ENCODE data around the gene PRR7.
"Not testable (repeated sequence)": the region's sequence is repeated elsewhere in the genome, so short reads cannot be mapped to it uniquely, and the experiment has no call there.

The PRR7 gene

DNA sequence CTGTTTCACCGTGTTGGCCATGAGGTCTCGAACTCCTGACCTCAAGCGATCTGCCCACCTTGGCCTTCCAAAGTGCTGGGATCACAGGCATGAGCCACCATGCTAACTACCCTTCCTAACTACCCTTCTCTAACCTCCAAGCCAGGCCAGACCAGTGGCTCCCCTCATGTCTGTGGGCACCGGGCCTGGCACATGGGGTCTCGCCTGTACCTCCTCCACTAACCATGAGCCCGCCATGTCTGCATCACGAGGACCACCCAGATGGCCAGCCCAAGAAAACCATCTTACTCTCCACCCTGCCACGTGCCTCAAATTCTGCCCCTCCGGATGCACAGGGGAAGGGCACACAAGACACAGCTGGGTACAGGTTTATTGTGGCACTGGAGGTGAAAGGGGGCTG, 36.4 kb downstream of the PRR7 start:
- no peak overlapping the region for H3K27ac ChIP-seq
- no peak overlapping the region for H3K4me2 ChIP-seq
- TF ChIP-seq Cebpa-rat (IDR thresholded peaks at IDR 0.05), result no peak
- H3K36me3 ChIP-seq, result peaks cover 68% of the 10 kb centered on the region
- no peak overlapping the region for H3K4me3 ChIP-seq
- H3K9ac ChIP-seq, result no peak overlapping the region
- no peaks in the 10 kb centered on the region for H3K9me3 ChIP-seq
- 0 out of 2 replicates have a peak, but pooled peaks cover 17% of the 10 kb centered on the region for H4K20me1 ChIP-seq
- peaks cover 35% of the 10 kb centered on the region for H3K4me1 ChIP-seq
- no peaks in the 10 kb centered on the region for H3K27me3 ChIP-seq

DNA sequence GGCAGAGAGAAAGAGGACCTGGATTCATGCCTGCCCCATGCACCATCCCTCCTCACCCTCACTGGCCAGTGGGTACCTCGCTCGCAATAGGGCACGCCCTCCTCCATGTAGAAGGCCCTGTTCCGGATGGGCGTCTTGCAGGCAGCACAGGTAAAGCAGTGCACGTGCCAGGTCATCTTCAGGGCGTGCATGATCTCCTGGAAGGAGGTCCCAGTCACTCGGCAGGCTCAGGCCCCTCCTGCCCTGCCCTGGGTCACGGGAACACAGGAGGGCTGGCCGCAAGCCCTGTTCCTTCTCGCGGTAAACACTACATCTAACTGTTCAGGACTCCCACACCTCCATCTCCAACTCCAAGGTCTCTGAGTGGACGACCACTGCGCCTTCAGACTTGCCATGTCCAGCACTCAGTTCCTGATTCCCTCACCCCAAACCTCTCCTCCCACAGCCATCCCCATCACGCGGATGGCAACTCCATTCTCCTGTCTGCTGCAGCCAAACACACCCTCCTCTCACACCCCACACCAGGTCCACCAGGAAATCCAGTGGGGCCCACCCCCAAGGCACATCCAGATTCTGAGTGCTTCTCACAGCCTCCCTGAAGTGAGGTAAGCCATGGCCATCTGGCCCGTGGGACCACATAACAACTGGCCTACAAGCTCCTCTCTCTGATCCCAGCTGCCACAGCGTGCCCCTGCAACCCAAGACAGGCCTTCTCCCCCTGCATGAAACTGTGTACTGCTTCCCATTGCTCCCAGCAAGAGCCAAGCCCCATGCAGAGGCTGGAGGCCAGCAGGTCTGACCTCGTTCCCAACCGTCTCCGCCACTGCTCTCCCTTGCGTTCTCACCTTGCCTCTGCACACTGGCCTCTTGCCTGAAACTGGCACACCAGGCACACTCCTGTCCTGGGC, 37.6 kb downstream of the PRR7 start:
- peaks cover 79% of the 10 kb centered on the region for H3K36me3 ChIP-seq
- H3K4me1 ChIP-seq, result peaks cover 35% of the 10 kb centered on the region
- no peaks in the 10 kb centered on the region for H3K9me3 ChIP-seq
- no peaks in the 10 kb centered on the region for H3K27me3 ChIP-seq
- no peak overlapping the region for H3K4me2 ChIP-seq
- no peak for TF ChIP-seq Cebpa-rat (IDR thresholded peaks at IDR 0.05)
- no peak overlapping the region for H3K4me3 ChIP-seq
- peaks cover 25% of the 10 kb centered on the region for H4K20me1 ChIP-seq
- H3K27ac ChIP-seq, result peak overlapping the region; percentile 19; the same call in 1 of the 2 replicates
- H3K9ac ChIP-seq, result no peak overlapping the region

DNA sequence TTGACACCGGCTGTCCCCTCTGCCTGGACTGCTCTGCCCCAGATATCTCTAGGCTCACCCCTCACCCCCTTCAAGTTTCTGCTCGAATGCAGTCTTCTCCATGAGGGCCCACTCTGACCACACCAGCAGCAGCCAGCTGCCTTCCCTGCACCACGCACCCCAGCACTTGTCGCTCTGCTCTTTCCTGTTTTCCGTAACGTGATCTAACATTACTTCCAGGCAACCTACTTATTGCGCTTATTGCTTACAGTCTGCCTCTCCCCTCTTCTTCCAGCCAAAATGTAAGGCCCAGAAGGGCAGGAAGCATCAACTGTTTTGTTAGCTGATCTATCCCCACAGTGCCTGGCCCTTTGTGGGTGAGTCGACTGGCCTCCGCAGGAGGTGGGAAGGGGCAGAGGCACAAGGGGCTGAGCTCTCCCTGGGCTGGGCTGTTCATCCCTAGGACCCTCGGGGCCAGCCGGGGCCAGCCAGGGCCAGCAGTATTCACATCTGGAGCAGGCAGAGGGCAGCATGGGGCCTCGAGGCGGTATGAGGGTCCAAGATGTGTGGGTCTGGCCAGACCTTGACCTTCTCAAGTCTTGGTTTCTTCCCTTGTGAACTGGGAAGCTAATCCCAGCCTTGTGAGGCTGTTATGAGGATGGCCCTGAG, 38.4 kb downstream of the PRR7 start:
- Histone ChIP-seq H3K9ac (peak overlapping the region; percentile 19; the same call in 1 of the 2 replicates), H3K36me3 (peaks cover 84% of the 10 kb centered on the region), H3K27ac (peak overlapping the region; percentile 19)

DNA sequence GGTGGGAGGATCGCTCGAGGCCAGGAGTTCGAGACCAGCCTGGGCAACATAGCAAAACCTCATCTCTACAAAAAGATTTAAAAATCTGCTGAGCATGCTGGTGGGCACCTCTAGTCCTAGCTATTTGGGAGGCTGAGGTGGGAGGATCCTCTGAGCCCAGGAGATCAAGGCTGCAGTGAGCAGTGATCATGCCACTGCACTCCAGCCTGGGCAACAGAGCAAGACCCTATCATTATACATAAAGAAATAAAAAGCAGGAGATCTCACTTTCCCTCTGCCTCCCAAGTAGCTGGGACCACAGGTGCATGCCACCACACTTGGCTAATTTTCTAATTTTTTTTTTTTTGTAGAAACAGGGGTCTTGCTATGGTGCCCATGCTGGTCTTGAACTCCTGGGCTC, 39.1 kb downstream of the PRR7 start:
- Histone ChIP-seq H4K20me1 (peaks cover 27% of the 10 kb centered on the region), H3K9ac (peak overlapping the region; percentile 19; the same call in 1 of the 2 replicates), H3K36me3 (peaks cover 86% of the 10 kb centered on the region), H3K4me1 (peaks cover 35% of the 10 kb centered on the region)
- not testable (repeated sequence) for H3K4me3 ChIP-seq, H3K4me2 ChIP-seq, H3K27me3 ChIP-seq, H3K27ac ChIP-seq, H3K9me3 ChIP-seq

More for the DNA sequence above, 38.4 kb downstream of the PRR7 start:
- TF ChIP-seq Cebpa-rat (IDR thresholded peaks at IDR 0.05), result no peak
- Histone ChIP-seq H3K27me3 (no peaks in the 10 kb centered on the region), H4K20me1 (peaks cover 26% of the 10 kb centered on the region), H3K4me2 (no peak overlapping the region), H3K9me3 (no peaks in the 10 kb centered on the region), H3K4me1 (peaks cover 35% of the 10 kb centered on the region), H3K4me3 (no peak overlapping the region)

DNA sequence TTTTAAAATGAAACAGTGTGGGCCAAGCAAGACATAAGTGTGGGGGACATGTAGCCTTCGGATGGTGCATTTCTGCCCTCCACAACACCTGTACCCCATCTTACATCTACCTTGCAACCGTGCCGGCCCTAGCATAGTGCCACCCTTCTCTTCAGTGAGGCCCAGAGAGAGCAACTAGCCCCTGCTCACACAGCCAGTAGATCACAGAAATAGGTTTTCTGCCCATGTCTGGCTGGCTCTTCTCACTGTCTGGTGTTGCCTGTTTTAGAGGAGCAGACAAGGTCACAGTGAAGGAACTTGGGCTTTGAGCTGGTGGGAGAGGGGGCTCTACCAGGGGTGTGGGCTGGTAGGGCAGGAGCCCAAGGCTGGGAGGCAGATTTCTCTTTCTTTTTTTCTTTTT, 39.6 kb downstream of the PRR7 start:
- Histone ChIP-seq H3K27me3 (no peaks in the 10 kb centered on the region), H3K4me3 (no peak overlapping the region), H3K4me2 (no peak overlapping the region), H4K20me1 (peaks cover 32% of the 10 kb centered on the region), H3K4me1 (peaks cover 40% of the 10 kb centered on the region), H3K9ac (no peak overlapping the region), H3K27ac (no peak overlapping the region), H3K36me3 (peaks cover 89% of the 10 kb centered on the region), H3K9me3 (no peaks in the 10 kb centered on the region)
- TF ChIP-seq Cebpa-rat (IDR thresholded peaks at IDR 0.05), result no peak

DNA sequence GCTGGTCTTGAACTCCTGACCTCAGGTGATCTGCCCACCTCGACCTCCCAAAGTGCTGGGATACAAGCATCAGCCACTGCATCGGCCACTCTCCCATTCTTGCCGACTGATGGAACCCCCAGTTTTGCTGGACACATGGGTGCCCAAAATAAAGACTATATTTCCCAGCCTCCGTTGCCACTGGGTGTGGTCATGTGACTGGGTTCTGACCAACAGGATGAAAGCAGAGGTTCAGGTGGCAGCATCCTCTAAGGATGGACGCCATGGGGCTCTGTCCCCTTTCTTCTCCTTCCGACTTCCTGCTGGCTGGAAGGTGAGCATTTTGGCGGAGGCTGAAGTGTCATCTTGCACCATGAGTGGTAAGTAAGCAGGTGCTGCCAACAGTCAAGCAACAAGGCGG, 40.5 kb downstream of the PRR7 start:
- Histone ChIP-seq H3K27me3 (no peaks in the 10 kb centered on the region), H3K9ac (no peak overlapping the region), H3K9me3 (no peaks in the 10 kb centered on the region), H4K20me1 (peaks cover 36% of the 10 kb centered on the region), H3K27ac (no peak overlapping the region), H3K36me3 (peaks cover 87% of the 10 kb centered on the region), H3K4me2 (no peak overlapping the region), H3K4me1 (peaks cover 46% of the 10 kb centered on the region), H3K4me3 (no peak overlapping the region)
- no peak for TF ChIP-seq Cebpa-rat (IDR thresholded peaks at IDR 0.05)

DNA sequence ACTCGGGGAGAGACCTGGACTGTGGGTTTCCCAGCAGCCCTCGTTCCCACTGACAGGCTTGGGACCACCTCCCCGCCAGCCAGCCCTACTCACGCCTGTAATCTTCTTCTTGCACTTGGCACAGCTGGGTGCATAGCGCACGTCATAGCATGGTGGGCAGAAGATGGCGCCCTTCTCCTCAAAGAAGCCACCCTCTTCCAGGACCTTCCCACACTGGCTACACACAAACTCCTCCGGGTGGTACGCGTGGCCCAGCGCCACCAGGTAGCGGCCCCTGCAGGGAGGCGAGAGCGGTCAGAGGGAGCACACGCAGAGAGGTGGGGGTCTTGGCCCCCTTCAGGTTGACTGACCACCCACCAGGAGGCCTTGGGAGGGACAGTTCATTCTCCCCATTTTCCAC, 41.4 kb downstream of the PRR7 start:
- peaks cover 44% of the 10 kb centered on the region for H4K20me1 ChIP-seq
- peaks cover 87% of the 10 kb centered on the region for H3K36me3 ChIP-seq
- H3K4me2 ChIP-seq, result peak overlapping the region; percentile 82; the same call in 1 of the 2 replicates

DNA sequence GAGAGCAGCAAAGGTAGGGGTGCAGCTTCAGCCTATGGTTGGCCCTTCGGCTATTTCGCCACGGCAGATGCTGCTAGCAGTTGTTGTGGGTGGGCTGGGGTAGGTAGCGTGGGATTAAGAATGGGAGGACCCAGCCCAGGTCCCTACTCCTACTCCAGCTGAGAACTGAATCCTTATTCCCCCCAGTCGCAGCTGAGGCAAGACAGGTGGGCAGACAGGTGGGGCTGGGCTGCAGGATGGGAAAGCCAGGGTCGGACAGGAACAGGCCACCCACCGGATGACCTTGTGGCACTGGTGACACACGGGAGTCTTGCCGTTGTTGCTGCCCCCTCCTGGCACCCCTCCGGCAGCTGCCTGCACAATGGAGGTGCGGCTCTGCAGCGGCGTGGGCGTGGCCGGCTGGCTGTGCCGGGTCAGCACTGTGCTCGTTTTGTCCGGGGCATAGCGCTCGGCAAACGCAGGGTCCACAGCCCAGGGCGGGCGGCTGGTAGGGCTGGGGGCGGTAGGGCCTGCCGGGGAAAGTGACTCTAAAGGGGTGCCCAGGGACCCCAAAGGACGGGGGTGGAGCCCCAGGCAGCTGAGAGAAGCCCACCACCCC, 42.6 kb downstream of the PRR7 start:
- Histone ChIP-seq H3K4me2 (peak overlapping the region; percentile 82), H3K36me3 (peaks cover 85% of the 10 kb centered on the region), H3K9ac (peak overlapping the region; percentile 53; the same call in 1 of the 2 replicates), H3K4me1 (peaks cover 67% of the 10 kb centered on the region), H3K4me3 (0 out of 2 replicates have a peak overlapping the region, but pooled peaks have one; percentile 25), H3K27ac (peak overlapping the region; percentile 79), H4K20me1 (peaks cover 56% of the 10 kb centered on the region), H3K9me3 (no peaks in the 10 kb centered on the region), H3K27me3 (no peaks in the 10 kb centered on the region)
- no peak for TF ChIP-seq Cebpa-rat (IDR thresholded peaks at IDR 0.05)

More for the DNA sequence above, 41.4 kb downstream of the PRR7 start:
- Histone ChIP-seq H3K27ac (0 out of 2 replicates have a peak overlapping the region, but pooled peaks have one; percentile 19), H3K9me3 (no peaks in the 10 kb centered on the region), H3K4me1 (peaks cover 55% of the 10 kb centered on the region), H3K27me3 (no peaks in the 10 kb centered on the region), H3K9ac (no peak overlapping the region), H3K4me3 (no peak overlapping the region)
- no peak for TF ChIP-seq Cebpa-rat (IDR thresholded peaks at IDR 0.05)

DNA sequence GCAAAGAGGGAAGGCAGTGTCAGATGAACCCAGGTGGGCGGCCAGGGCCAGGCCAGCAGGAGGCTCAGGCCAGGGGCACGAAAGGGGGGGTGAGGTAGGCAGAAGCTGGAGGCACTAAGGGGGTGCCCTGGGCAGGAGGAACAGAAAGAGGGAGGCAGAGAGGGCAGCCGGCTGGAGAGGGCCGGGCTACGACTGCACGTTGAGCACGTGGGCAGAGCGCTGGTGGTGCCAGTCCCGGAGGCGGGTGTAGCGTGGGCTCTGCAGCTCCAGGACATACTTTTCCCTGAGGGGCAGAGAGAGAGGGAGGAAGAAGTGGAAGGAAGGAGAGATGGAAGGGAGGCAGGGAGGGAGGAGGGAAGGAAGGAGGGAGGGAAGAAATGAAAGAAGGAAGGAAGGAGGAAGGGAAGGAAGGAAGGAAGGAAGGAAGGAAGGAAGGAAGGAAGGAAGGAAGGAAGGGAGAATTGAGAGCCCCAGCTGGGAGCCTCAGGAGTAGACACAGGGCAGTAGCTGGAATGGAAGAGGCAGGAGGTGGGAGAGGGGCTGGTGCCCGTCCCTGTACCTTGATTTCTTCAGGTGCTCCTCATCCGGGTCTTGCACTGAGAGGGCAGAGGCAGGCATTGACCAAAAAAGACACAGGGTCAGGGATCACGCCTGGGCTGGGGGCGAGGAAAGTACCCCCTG, 43.8 kb downstream of the PRR7 start:
- peak overlapping the region; percentile 82 for H3K4me2 ChIP-seq
- peak overlapping the region; percentile 79 for H3K27ac ChIP-seq
- peaks cover 72% of the 10 kb centered on the region for H3K36me3 ChIP-seq
- H4K20me1 ChIP-seq, result peaks cover 69% of the 10 kb centered on the region
- no peaks in the 10 kb centered on the region for H3K9me3 ChIP-seq
- H3K4me1 ChIP-seq, result peaks cover 74% of the 10 kb centered on the region
- H3K4me3 ChIP-seq, result 0 out of 2 replicates have a peak overlapping the region, but pooled peaks have one; percentile 28
- H3K27me3 ChIP-seq, result no peaks in the 10 kb centered on the region
- H3K9ac ChIP-seq, result peak overlapping the region; percentile 53
- TF ChIP-seq Cebpa-rat (IDR thresholded peaks at IDR 0.05), result no peak

Measured in BLaER1 (cell line).